Vagina (tissue), 2 donors: ENCODE results near the gene PTOV1. TPM values are rescaled to one million over a fixed set of nuclear protein-coding genes. Genes with fewer than 3 reads are reported as not detected.

ENCODE experiments used
- DNase-seq, 2 donors: peaks; one replicate each; pipeline ENCODE4 v3.0.0-alpha.2; 2017; ENCODE audit errors: extremely low spot score in 2 of 2
- H3K27ac ChIP-seq: fragments of 200-600 bp; sonication (generic); one replicate; pipeline ENCODE4 v1.5.1; 2019
- H3K27me3 ChIP-seq: fragments of 200-600 bp; sonication (generic); one replicate; pipeline ENCODE4 v1.5.1; 2019
- H3K36me3 ChIP-seq, 2 donors: fragments of 200-600 bp; sonication (generic); one replicate each; pipeline ENCODE4 v1.5.1; 2017 to 2019
- H3K4me1 ChIP-seq: fragments of 200-600 bp; sonication (generic); one replicate; pipeline ENCODE4 v1.5.1; 2019
- H3K4me3 ChIP-seq, 2 donors: fragments of 200-600 bp; sonication (generic); 1 replicate in 1 of 2; 2 replicates in 1 of 2; pipeline ENCODE4 v1.5.1; 2016 to 2019
- H3K9me3 ChIP-seq: fragments of 200-600 bp; sonication (generic); one replicate; pipeline ENCODE4 v1.5.1; 2019
- POLR2A ChIP-seq, 2 donors: fragments of 450-650 bp; IDR thresholded peaks; one replicate each; pipeline ENCODE4 v1.6.1; 2017; ENCODE audit warnings: antibody characterized with exemption in 2 of 2, mild to moderate bottlenecking in 2 of 2, moderate library complexity in 2 of 2
- POLR2AphosphoS5 ChIP-seq, 2 donors: sonication (generic); formaldehyde crosslinking; IDR thresholded peaks; one replicate each; pipeline ENCODE4 v1.9.0; 2017; ENCODE audit warnings: antibody characterized with exemption in 2 of 2, mild to moderate bottlenecking in 2 of 2, low read depth in 1 of 2; ENCODE audit not compliant: insufficient read depth in 1 of 2
- intact Hi-C: fragments of 100-400 bp; cut with DNase I; formaldehyde crosslinking; loops from one replicate; pipeline ENCODE4 v1.15.1; 2023
- total RNA-seq: library from RNA; depleted of rRNA; stranded (reverse); fragments of >200 nt; gene quantifications from one replicate; pipeline ENCODE4 v1.2.3, GENCODE V29; 2016
- TF ChIP-seq, protein P1 (sequence below), 3 experiments: fragments of 450-650 bp in 2 of 3; fragments of 200-600 bp in 1 of 3; sonication (generic) in 1 of 3; IDR thresholded peaks; one replicate each; pipeline ENCODE4 v1.5.1; 2017 to 2019; ENCODE audit warnings: antibody characterized with exemption in 3 of 3, mild to moderate bottlenecking in 2 of 3, moderate library complexity in 2 of 3

Gene PTOV1
- total RNA-seq, 1 donor from 2014 or later, result 109 TPM

DNA sequence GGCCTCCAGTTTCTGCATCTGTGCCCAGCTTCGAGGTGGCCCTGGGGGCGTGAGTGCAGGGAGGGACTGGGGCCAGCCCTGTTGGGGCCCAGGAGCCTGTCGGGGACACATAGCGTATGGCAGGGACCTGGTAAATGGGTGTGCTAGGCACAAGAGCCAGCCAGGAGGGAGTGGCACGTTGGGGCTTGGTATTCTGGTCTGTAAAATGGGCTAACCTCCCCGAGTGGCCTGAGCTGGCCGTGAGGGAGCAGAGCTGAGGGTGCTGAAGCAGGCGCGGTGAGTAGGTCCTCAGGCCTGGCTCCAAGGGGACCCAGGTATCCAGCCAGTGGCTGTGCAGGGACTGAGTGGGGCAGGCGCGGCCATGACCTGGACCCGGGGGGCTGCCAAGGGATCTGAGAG is 4.3 kb downstream of the PTOV1 start:
- Histone ChIP-seq H3K9me3 (no peaks in the 10 kb centered on the region), H3K27ac (no peak overlapping the region), H3K4me1 (peaks cover 31% of the 10 kb centered on the region), H3K4me3 (no peak overlapping the region), H3K27me3 (no peaks in the 10 kb centered on the region), H3K36me3 (peaks cover 0 to 38% of the 10 kb centered on the region in 2 donors)
- intact Hi-C loops, result loop anchor here (10.0 kb wide), 1 partner anchor 100 kb away; no protein-coding TSS in a partner anchor
- no peak for DNase-seq
- TF ChIP-seq POLR2AphosphoS5 (IDR thresholded peaks at IDR 0.05; ENCODE audit: insufficient read depth in 1 of 2, low read depth in 1 of 2) (no peak), POLR2A (IDR thresholded peaks at IDR 0.05) (no peak)
- TF ChIP-seq, protein P1, sequence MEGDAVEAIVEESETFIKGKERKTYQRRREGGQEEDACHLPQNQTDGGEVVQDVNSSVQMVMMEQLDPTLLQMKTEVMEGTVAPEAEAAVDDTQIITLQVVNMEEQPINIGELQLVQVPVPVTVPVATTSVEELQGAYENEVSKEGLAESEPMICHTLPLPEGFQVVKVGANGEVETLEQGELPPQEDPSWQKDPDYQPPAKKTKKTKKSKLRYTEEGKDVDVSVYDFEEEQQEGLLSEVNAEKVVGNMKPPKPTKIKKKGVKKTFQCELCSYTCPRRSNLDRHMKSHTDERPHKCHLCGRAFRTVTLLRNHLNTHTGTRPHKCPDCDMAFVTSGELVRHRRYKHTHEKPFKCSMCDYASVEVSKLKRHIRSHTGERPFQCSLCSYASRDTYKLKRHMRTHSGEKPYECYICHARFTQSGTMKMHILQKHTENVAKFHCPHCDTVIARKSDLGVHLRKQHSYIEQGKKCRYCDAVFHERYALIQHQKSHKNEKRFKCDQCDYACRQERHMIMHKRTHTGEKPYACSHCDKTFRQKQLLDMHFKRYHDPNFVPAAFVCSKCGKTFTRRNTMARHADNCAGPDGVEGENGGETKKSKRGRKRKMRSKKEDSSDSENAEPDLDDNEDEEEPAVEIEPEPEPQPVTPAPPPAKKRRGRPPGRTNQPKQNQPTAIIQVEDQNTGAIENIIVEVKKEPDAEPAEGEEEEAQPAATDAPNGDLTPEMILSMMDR (IDR thresholded peaks at IDR 0.05), result no peak

DNA sequence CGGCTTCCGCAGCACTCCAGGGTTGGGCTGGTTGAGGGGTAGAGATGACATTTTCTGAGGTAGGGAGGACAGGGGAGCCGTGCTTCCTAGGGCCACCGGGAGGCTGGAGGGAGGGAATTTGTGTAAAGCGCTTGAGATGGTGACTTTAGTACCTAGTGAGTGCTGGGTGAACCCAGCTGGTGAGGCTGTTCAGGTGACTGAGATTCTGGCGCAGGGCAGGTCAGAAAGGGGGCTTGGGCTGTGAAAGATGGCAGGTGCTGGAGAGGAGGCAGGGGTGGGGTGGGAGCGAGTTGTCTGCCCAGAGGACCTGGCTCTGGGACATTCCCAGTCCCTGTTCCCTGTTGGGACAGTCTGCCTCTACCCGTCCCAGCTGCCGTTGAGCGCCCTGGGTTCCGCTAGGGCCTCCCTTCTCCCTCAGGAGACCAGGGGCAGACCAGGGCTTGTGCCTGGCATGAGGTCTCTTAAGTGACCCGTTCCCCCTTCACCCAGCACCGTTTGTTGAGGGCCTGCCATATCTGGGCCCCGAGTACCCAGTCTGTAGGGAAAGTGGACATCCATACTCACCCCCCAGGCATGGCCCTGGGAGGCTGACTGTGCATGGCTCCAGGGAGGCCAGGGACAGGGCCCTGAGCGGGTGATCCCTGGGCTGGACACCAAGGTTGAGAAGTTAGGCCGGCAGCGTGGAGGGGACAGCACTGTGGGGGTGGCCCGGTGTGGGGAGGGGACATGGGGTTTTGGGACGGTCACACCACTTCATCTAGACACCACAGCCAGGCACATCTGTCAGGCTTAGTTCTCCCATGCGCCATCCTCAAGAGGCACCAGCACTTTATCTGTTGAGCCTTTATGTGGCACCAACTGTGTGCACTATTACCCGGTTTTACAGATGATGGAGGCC is 5.0 kb downstream of the PTOV1 start:
- TF ChIP-seq POLR2A (IDR thresholded peaks at IDR 0.05) (no peak), POLR2AphosphoS5 (IDR thresholded peaks at IDR 0.05; ENCODE audit: insufficient read depth in 1 of 2, low read depth in 1 of 2) (no peak)
- TF ChIP-seq, protein P1 (IDR thresholded peaks at IDR 0.05), result no peak
- intact Hi-C loops, result loop anchor here (10.0 kb wide), 1 partner anchor 101 kb away; no protein-coding TSS in a partner anchor
- Histone ChIP-seq H3K27me3 (no peaks in the 10 kb centered on the region), H3K36me3 (peaks cover 0 to 43% of the 10 kb centered on the region in 2 donors), H3K4me1 (peaks cover 33% of the 10 kb centered on the region), H3K4me3 (no peak overlapping the region), H3K27ac (no peak overlapping the region), H3K9me3 (no peaks in the 10 kb centered on the region)
- no peak for DNase-seq

- H3K4me1 ChIP-seq, result peaks cover 39% of the 10 kb centered on the region
- no peak overlapping the region for H3K27ac ChIP-seq
- no peaks in the 10 kb centered on the region for H3K27me3 ChIP-seq
- H3K9me3 ChIP-seq, result no peaks in the 10 kb centered on the region
- no peak for DNase-seq
- no peak for TF ChIP-seq POLR2AphosphoS5 (IDR thresholded peaks at IDR 0.05; ENCODE audit: insufficient read depth in 1 of 2, low read depth in 1 of 2)
- no peak overlapping the region for H3K4me3 ChIP-seq
- intact Hi-C loops, result loop anchor here (10.0 kb wide), 1 partner anchor 102 kb away; no protein-coding TSS in a partner anchor
- peaks cover 0 to 50% of the 10 kb centered on the region in 2 donors for H3K36me3 ChIP-seq
Measured at GRCh38 chr19:49856574-49857021, 5.6 kb downstream of the PTOV1 start.

DNA sequence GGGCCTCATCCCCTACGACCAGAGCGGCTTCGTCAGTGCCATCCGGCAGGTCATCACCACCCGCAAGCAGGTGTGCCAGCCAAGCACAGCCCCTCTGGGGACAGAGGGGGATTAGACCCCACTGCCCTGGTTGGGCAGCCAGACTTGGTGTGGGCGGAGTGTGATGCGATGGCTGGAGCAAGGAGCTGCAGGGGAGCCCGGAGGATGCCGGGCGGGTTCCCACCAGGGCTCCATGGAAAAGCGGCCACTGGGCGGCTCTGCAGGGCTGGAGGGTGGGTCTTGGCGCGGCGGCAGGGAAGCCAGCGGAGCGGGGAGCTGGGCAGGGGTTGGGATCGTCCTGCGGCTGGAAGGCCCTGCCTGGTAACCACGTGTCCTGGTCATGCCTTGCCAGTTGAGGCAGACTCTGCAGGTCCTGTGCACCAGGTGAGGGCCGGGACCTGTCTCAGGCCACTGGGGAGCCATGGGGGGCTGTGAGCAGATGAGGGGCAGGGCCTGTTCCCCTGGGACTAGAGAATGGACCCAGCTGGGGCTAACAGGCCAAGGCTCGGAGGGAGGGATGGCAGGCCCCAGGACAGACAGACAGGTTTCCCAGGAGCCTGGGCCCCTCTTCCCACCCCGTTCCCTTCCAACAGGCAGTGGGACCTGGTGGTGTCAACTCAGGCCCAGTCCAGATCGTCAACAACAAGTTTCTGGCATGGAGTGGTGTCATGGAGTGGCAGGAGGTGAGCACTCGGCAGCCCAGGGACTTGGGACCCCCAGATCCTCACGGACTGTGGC is 6.3 kb downstream of the PTOV1 start:
- Histone ChIP-seq H3K27ac (no peak overlapping the region), H3K4me1 (peaks cover 34% of the 10 kb centered on the region), H3K4me3 (no peak overlapping the region), H3K27me3 (no peaks in the 10 kb centered on the region), H3K36me3 (peaks cover 0 to 57% of the 10 kb centered on the region in 2 donors), H3K9me3 (no peaks in the 10 kb centered on the region)
- intact Hi-C loops, result loop anchor here (10.0 kb wide), 1 partner anchor 102 kb away; no protein-coding TSS in a partner anchor
- no peak for DNase-seq
- no peak for TF ChIP-seq POLR2A (IDR thresholded peaks at IDR 0.05)
- TF ChIP-seq, protein P1 (IDR thresholded peaks at IDR 0.05), result no peak
- no peak for TF ChIP-seq POLR2AphosphoS5 (IDR thresholded peaks at IDR 0.05; ENCODE audit: insufficient read depth in 1 of 2, low read depth in 1 of 2)

DNA sequence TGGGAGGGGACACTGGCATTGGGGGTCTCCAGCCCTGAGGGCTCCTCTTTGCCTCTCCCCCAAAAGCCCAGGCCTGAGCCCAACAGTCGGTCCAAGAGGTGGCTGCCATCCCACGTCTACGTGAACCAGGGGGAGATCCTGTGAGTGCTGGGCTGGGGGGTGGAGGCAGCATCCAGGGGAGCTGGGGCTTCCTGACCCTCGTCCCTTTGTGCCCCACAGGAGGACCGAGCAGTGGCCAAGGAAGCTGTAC is 6.8 kb downstream of the PTOV1 start:
- DNase-seq, result no peak
- H3K27me3 ChIP-seq, result no peaks in the 10 kb centered on the region
- intact Hi-C loops, result loop anchor here (10.0 kb wide), 1 partner anchor 103 kb away; no protein-coding TSS in a partner anchor
- no peak overlapping the region for H3K27ac ChIP-seq
- no peak overlapping the region for H3K4me3 ChIP-seq
- TF ChIP-seq POLR2A (IDR thresholded peaks at IDR 0.05), result no peak
- no peak for TF ChIP-seq POLR2AphosphoS5 (IDR thresholded peaks at IDR 0.05; ENCODE audit: insufficient read depth in 1 of 2, low read depth in 1 of 2)
- TF ChIP-seq, protein P1 (IDR thresholded peaks at IDR 0.05), result no peak
- H3K9me3 ChIP-seq, result no peaks in the 10 kb centered on the region
- peaks cover 0 to 59% of the 10 kb centered on the region in 2 donors for H3K36me3 ChIP-seq
- H3K4me1 ChIP-seq, result peaks cover 28% of the 10 kb centered on the region
